Heart right ventricle (tissue), 16 donors: ENCODE measurements around the gene HRK. TPM values are rescaled to one million over a fixed set of nuclear protein-coding genes. Genes with fewer than 3 reads are reported as not detected.

Experiments used
- ATAC-seq, 8 donors: fragments of 200-7000 bp; cut with Tn5 transposase; one replicate each; pipeline ENCODE4 v1.9.1; 2020; ENCODE audit warnings: mild to moderate bottlenecking in 8 of 8, moderate library complexity in 8 of 8, moderate number of reproducible peaks in 1 of 8
- DNase-seq, 2 donors: peaks; one replicate each; pipeline ENCODE4 v3.0.0-alpha.2; 2020
- H3K27ac ChIP-seq, 10 donors: fragments of 200-600 bp; sonication (generic) in 2 of 10; one replicate each; pipeline versions ENCODE4 v1.5.0 to v1.8.0; 2020 to 2022; ENCODE audit warnings: mild to moderate bottlenecking in 3 of 10
- H3K27me3 ChIP-seq, 7 donors: fragments of 200-600 bp; one replicate each; pipeline ENCODE4 v1.8.0; 2021 to 2022; ENCODE audit warnings: mild to moderate bottlenecking in 2 of 7
- H3K36me3 ChIP-seq, 9 donors: fragments of 200-600 bp; sonication (generic) in 1 of 9; one replicate each; pipeline versions ENCODE4 v1.5.0 to v1.8.0; 2020 to 2022; ENCODE audit warnings: mild to moderate bottlenecking in 2 of 9
- H3K4me1 ChIP-seq, 9 donors: fragments of 200-600 bp; sonication (generic) in 1 of 9; one replicate each; pipeline versions ENCODE4 v1.5.0 to v1.8.0; 2020 to 2022; ENCODE audit warnings: mild to moderate bottlenecking in 4 of 9
- H3K4me3 ChIP-seq, 10 donors: fragments of 200-600 bp; sonication (generic) in 2 of 10; one replicate each; pipeline versions ENCODE4 v1.5.0 to v1.8.0; 2020 to 2022; ENCODE audit warnings: mild to moderate bottlenecking in 7 of 10, moderate library complexity in 2 of 10
- H3K9me3 ChIP-seq, 11 donors: fragments of 200-600 bp in 10 of 11; sonication (generic) in 2 of 11; one replicate each; pipeline versions ENCODE4 v1.5.0 to v1.8.0; 2013 to 2022; ENCODE audit warnings: mild to moderate bottlenecking in 2 of 11, control low read depth in 1 of 11, moderate library complexity in 1 of 11
- CTCF ChIP-seq, 9 donors: fragments of 200-600 bp; sonication (generic) in 2 of 9; IDR thresholded peaks; one replicate each; pipeline versions ENCODE4 v1.5.0 to v1.8.0; 2021 to 2022; ENCODE audit warnings: antibody characterized with exemption in 9 of 9, mild to moderate bottlenecking in 5 of 9, moderate library complexity in 1 of 9
- WGBS, 2 donors: extraction: QIAGEN DNeasy Blood & Tissue Kit; methylation state at CpG; one replicate each; pipeline ENCODE4 v1.1.7; 2013; ENCODE audit warnings: inconsistent platforms in 1 of 2; 5-methylcytosine and 5-hydroxymethylcytosine counted together
- intact Hi-C, 10 donors: fragments of 100-400 bp; cut with DNase I; formaldehyde crosslinking; loops; one replicate each; pipeline versions ENCODE4 v1.11.1 to v1.14.2; 2022
- polyA plus RNA-seq, 2 donors: library from polyadenylated mRNA; stranded (reverse); fragments of 200-250 nt; gene quantifications; one replicate each; pipeline ENCODE4 v1.2.3, GENCODE V29; 2013
- total RNA-seq, 10 donors: library from RNA; stranded (reverse); fragmentation: NEBNext Ultra II Directional in 3 of 10; extraction: Animal tissue kit (Norgen Biotek cat#: 25700) in 3 of 10; gene quantifications; one replicate each; pipeline versions ENCODE4 v1.2.1 to v1.2.4, GENCODE V29; 2021 to 2023
- donor health status: Arrhythmogenic right ventricular cardiomyopathy.
- donor health status: ischemic (EF 13 %, LVEDD 7.1; RV severe dilation, severe dysfunction).
- donor health status: healthy with polysubstance abuse.
- donor health status: DM: no; HTN: yes; CAD: no.
- donor health status: DM: no; HTN: no; CAD: no.
- donor health status: ischemic (EF 25% LVEDD 6.9; RV normal size, moderate dysfunction).
- donor health status: ischemic (EF 25% LVEDD 5.7; RV mildly dilated, moderate dysfunction).
- donor health status: healthy.
- donor health status: DM: yes; HTN: yes; CAD: no.
- donor health status: Ischemic cardiomyopathy.
- donor health status: ischemic (EF 35%, LVEDD 5.7; RV mildly dilated, moderate dysfunction).
- donor health status: nonischemic (EF 11% LVEDD 7.7; RV severe dilation, severe dysfunction).
- donor health status: DM: yes; HTN: yes; CAD: no.
- donor health status: PGD.
- donor health status: ischemic (EF 29% LVEDD 5.4; RV normal size, mild dysfunction).
- donor health status: nonischemic (EF 23%, LVEDD 6.1; RV moderate dilation, normal function).

HRK gene
- total and polyA plus RNA-seq, 12 donors: 0.03 to 2.9 (median 0.40) TPM; not detected in 2

GRCh38 chr12:116835484-116835883, 45.8 kb downstream of the HRK start:
- Histone ChIP-seq H3K36me3 (no peaks in the 10 kb centered on the region), H3K4me1 (no peaks in the 10 kb centered on the region), H3K27ac (no peak overlapping the region), H3K4me3 (no peak overlapping the region), H3K27me3 (no peaks in the 10 kb centered on the region), H3K9me3 (no peaks in the 10 kb centered on the region)
- DNase-seq: no peak
- ATAC-seq: no peak
- 78 to 79% methylated on average over 1 of the region's 1 CpG for WGBS, 2 donors
- TF ChIP-seq CTCF (IDR thresholded peaks at IDR 0.05): no peak
- intact Hi-C loops: no loop called here

DNA sequence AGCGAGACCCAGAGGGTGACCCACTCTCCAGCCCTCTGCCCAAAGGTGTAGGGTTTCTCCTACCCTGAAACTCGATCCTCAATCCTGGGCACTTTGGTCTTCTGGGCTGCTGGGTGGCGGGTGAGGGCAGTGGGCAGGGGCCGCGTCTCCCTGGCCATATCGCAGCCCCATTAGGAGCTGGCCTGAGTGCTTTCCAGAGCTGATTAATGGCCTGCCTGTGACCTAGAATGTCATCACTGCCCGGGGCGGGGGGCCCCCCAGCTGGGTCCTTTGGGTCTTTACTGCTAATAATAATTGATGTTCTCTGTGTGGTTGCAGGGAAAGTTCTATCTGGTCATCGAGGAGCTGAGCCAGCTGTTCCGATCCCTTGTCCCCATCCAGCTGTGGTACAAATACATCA, 47.8 kb downstream of the HRK start:
- Histone ChIP-seq H3K9me3 (no peaks in the 10 kb centered on the region), H3K4me3 (no peak overlapping the region), H3K36me3 (no peaks in the 10 kb centered on the region), H3K27ac (no peak overlapping the region), H3K4me1 (no peaks in the 10 kb centered on the region), H3K27me3 (no peaks in the 10 kb centered on the region)
- no peak for TF ChIP-seq CTCF (IDR thresholded peaks at IDR 0.05)
- WGBS, 2 donors: 84 to 88% methylated on average over 10 of the region's 10 CpGs
- ATAC-seq (no peak), DNase-seq (no peak)
- intact Hi-C loops: no loop called here

DNA sequence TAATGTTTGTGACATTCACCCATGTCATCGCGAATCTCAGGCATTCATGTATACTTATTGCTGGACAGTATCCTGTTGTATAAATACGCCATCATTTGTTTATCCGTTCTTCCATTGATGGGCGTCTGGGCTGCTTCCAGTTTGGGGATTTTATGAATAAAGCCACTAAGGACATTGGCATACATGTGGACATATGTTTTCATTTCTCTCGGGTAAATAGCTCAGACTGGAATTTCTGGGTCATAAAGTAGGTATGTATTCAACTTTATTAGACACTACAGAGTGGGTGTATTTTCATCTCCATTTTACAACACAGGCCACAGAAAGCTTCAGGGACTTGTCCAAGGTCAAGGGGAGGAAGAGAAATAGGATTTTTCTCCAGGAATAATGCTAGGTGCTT, 48.9 kb downstream of the HRK start:
- no peak for ATAC-seq
- no peak for DNase-seq
- no peak for TF ChIP-seq CTCF (IDR thresholded peaks at IDR 0.05)
- no peaks in the 10 kb centered on the region for H3K27me3 ChIP-seq
- no peaks in the 10 kb centered on the region for H3K4me1 ChIP-seq
- intact Hi-C loops: no loop called here
- H3K9me3 ChIP-seq: no peaks in the 10 kb centered on the region
- H3K27ac ChIP-seq: no peak overlapping the region
- H3K36me3 ChIP-seq: no peaks in the 10 kb centered on the region
- WGBS, 2 donors: 88 to 92% methylated on average over 6 of the region's 6 CpGs
- no peak overlapping the region for H3K4me3 ChIP-seq

GRCh38 chr12:116827432-116827831, 53.8 kb downstream of the HRK start:
- intact Hi-C loops: loop anchor here in 1 of 10 donors (10.0 kb wide), 1 partner anchor 93 kb away; the partner anchor contains the start of genes RNFT2 and SPRING1
- H3K27me3 ChIP-seq: no peaks in the 10 kb centered on the region
- no peak overlapping the region for H3K4me3 ChIP-seq
- no peak for TF ChIP-seq CTCF (IDR thresholded peaks at IDR 0.05)
- DNase-seq (no peak), ATAC-seq (no peak)
- WGBS, 2 donors: 88 to 93% methylated on average over 4 of the region's 4 CpGs
- peaks cover 0 to 14% (median 0%) of the 10 kb centered on the region in 11 donors for H3K9me3 ChIP-seq
- H3K36me3 ChIP-seq: no peaks in the 10 kb centered on the region
- no peak overlapping the region for H3K27ac ChIP-seq
- no peaks in the 10 kb centered on the region for H3K4me1 ChIP-seq
